CD4-positive, alpha-beta T cell (primary cell): ENCODE results near the gene POLR3GL. TPM values are rescaled to one million over a fixed set of nuclear protein-coding genes. Genes with fewer than 3 reads are reported as not detected.

Experiments
- ATAC-seq: fragments of 200-7000 bp; cut with Tn5 transposase; one replicate; pipeline ENCODE4 v1.10.0; 2022; ENCODE audit warnings: mild to moderate bottlenecking; ENCODE audit not compliant: poor library complexity
- CTCF ChIA-PET: fragments of 350-600 bp; sonication (Branson Sonifier 250); formaldehyde crosslinking; loops from one replicate; lab custom pipeline; 2021; ENCODE audit warnings: antibody characterized with exemption, inconsistent platforms; lab: Charles Lee
- POLR2A ChIA-PET: fragments of 350-600 bp; sonication (Branson Sonifier 250); formaldehyde crosslinking; loops from one replicate; lab custom pipeline; 2021; ENCODE audit warnings: antibody characterized with exemption, inconsistent platforms; lab: Charles Lee
- DNase-seq, 14 experiments: peaks; one replicate each; pipeline ENCODE4 v3.0.0-alpha.2; 2013 to 2020; ENCODE audit warnings: mixed read lengths in 2 of 14
- H3K27ac ChIP-seq, 2 donors: one replicate each; pipeline versions ENCODE4 v1.5.1 to v1.7.0; 2013; ENCODE audit warnings: low read length in 2 of 2, low read depth in 1 of 2, mild to moderate bottlenecking in 1 of 2
- H3K27me3 ChIP-seq, 2 experiments: 1 replicate in 1 of 2; 2 replicates in 1 of 2; pipeline versions ENCODE4 v1.6.1 to v1.7.0; 2013; ENCODE audit warnings: low read length in 2 of 2, control low read depth in 1 of 2, mild to moderate bottlenecking in 1 of 2, moderate library complexity in 1 of 2; ENCODE audit not compliant: insufficient read depth in 2 of 2, control insufficient read depth in 1 of 2
- H3K36me3 ChIP-seq: one replicate; pipeline ENCODE4 v1.6.1; 2013; ENCODE audit warnings: low read length, control low read depth; ENCODE audit not compliant: insufficient read depth
- H3K4me1 ChIP-seq: one replicate; pipeline ENCODE4 v1.6.1; 2013; ENCODE audit warnings: low read length, control low read depth; ENCODE audit not compliant: insufficient read depth
- H3K4me3 ChIP-seq: one replicate; pipeline ENCODE4 v1.5.1; 2013; ENCODE audit warnings: mild to moderate bottlenecking, low read length, moderate library complexity
- H3K9me3 ChIP-seq, 2 experiments: 1 replicate in 1 of 2; 2 replicates in 1 of 2; pipeline versions ENCODE4 v1.6.1 to v1.7.0; 2013; ENCODE audit warnings: low read length in 2 of 2, mild to moderate bottlenecking in 2 of 2, control low read depth in 1 of 2, moderate library complexity in 1 of 2; ENCODE audit not compliant: control insufficient read depth in 1 of 2, insufficient read depth in 1 of 2
- H3K27ac Mint-ChIP-seq: one replicate; pipeline ENCODE4 v1.8.0; 2020; ENCODE audit warnings: mixed read lengths
- H3K27me3 Mint-ChIP-seq: one replicate; pipeline ENCODE4 v1.8.0; 2021; ENCODE audit warnings: mixed read lengths
- H3K36me3 Mint-ChIP-seq: one replicate; pipeline ENCODE4 v1.8.0; 2021; ENCODE audit warnings: low read depth, mixed read lengths
- H3K4me1 Mint-ChIP-seq: one replicate; pipeline ENCODE4 v1.8.0; 2021; ENCODE audit warnings: low read depth, mixed read lengths
- H3K4me3 Mint-ChIP-seq: one replicate; pipeline ENCODE4 v1.8.0; 2020; ENCODE audit warnings: mild to moderate bottlenecking, mixed read lengths
- H3K9me3 Mint-ChIP-seq: one replicate; pipeline ENCODE4 v1.8.0; 2020; ENCODE audit warnings: mixed read lengths
- intact Hi-C, 2 experiments: fragments of 100-400 bp; cut with DNase I in 1 of 2; cut with micrococcal nuclease in 1 of 2; formaldehyde crosslinking; loops; one replicate each; pipeline versions ENCODE4 v1.15.1 to v1.9.0; 2023 to 2025; cut with DNase I, micrococcal nuclease
- total RNA-seq, 174 experiments: library from RNA in 2 of 174; stranded (reverse) in 2 of 174; gene quantifications; one replicate each; pipeline ENCODE4 v1.2.3 and lab custom pipeline; 2021 to 2026
- TF ChIP-seq, protein P1 (sequence below): fragments of 200-600 bp; IDR thresholded peaks from one replicate; pipeline ENCODE4 v1.8.0; 2022; ENCODE audit warnings: antibody characterized with exemption, mild to moderate bottlenecking

The POLR3GL gene
- total RNA-seq, 2 experiments from 2014 or later = 17.2 to 17.8 TPM

DNA sequence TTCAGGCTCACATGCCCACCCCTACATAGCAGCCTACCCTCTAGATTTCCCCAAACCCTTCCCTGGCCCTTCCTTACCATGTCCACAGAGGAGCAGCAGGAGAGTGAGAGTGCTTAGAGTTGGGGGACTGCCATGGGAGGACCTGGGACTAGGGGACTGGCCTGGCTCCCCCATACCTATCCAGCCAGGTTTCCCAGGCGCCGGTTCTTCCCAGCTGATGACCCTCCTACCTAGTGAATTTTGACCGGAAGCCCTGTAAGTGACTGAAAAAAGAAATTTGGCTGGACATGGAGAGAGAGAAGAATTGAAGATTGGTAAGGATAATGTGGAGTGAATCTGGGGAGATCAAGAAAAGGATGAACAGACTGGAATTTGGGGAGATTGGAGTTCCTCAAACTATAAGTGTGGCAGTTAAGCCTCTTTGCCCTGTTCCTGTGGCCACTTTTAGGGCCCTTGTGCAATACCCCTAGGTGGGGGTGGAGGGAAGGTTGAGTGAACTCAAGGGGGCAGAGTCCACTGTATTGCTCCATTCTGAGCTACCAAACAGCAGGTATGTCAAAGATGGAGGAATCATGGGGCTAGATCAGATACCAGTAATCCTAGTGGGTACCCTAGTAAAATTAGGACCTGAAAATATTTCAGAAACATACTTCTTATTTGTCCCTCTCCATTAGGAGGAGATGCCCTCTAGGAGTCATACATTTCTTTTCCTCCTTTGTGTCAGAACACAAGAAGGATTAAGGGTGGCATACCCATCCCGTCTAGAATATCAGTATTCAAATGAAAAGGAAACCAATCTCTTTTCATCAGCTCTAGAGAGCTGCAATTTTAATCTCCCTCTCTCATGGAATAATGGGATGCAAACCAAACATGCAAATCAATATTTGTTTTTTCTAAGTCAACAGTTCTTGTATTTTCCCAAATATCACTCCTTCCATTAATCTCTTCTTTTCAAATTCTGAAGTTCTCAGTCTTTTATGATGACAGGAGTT lies 55.9 kb downstream of the POLR3GL start:
- POLR2A ChIA-PET = no interaction called here
- Histone ChIP-seq H3K27ac (no peak overlapping the region), H3K36me3 (no peaks in the 10 kb centered on the region), H3K9me3 (peaks cover 0 to 6% of the 10 kb centered on the region in 2 experiments), H3K4me3 (no peak overlapping the region), H3K27me3 (peaks cover 34 to 40% of the 10 kb centered on the region in 2 experiments), H3K4me1 (peaks cover 12% of the 10 kb centered on the region)
- Mint-ChIP-seq H3K36me3 (no peaks in the 10 kb centered on the region), H3K4me1 (peaks cover 5% of the 10 kb centered on the region), H3K9me3 (no peaks in the 10 kb centered on the region), H3K4me3 (no peak overlapping the region), H3K27me3 (peaks cover 68% of the 10 kb centered on the region), H3K27ac (no peak overlapping the region)
- TF ChIP-seq, protein P1, sequence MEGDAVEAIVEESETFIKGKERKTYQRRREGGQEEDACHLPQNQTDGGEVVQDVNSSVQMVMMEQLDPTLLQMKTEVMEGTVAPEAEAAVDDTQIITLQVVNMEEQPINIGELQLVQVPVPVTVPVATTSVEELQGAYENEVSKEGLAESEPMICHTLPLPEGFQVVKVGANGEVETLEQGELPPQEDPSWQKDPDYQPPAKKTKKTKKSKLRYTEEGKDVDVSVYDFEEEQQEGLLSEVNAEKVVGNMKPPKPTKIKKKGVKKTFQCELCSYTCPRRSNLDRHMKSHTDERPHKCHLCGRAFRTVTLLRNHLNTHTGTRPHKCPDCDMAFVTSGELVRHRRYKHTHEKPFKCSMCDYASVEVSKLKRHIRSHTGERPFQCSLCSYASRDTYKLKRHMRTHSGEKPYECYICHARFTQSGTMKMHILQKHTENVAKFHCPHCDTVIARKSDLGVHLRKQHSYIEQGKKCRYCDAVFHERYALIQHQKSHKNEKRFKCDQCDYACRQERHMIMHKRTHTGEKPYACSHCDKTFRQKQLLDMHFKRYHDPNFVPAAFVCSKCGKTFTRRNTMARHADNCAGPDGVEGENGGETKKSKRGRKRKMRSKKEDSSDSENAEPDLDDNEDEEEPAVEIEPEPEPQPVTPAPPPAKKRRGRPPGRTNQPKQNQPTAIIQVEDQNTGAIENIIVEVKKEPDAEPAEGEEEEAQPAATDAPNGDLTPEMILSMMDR = no peak
- intact Hi-C loops = no loop called here
- no peak for DNase-seq
- CTCF ChIA-PET = interaction anchor here (0.6 to 0.8 kb wide), 4 partner anchors 27 to 129 kb away, joined by 3 to 5 read pairs (median 3); partner anchors contain the start of genes ANKRD34A and POLR3GL
- ATAC-seq = no peak

DNA sequence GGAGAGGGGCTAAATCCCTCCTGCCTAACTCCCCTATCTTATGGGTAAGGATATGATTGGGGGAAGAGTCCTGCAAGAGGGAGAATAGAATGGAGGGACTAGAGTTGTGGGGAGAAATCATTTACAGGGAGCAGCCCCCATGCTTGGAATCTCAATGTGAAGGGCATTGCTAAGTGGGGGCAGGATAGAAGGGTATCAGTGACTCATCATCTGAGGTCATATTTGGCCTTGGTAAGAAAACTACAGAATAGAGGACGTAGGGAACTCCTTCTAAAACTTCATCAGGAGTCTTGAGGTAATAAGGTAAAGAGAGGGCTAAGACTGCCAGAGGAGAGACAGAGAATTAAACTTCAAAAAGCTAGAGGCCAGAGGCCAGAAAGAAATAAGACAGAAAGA lies 56.6 kb downstream of the POLR3GL start:
- no peak overlapping the region for H3K27ac Mint-ChIP-seq
- CTCF ChIA-PET = interaction anchor here (0.8 to 1.4 kb wide), 3 partner anchors 14 to 57 kb away, joined by 3 read pairs; partner anchors contain the start of genes ANKRD34A and POLR3GL
- POLR2A ChIA-PET = interaction anchor here (1.4 kb wide), 1 partner anchor 16 kb away, joined by 5 read pairs; no protein-coding TSS in a partner anchor
- TF ChIP-seq, protein P1 = no peak
- no peak for DNase-seq
- peaks cover 5% of the 10 kb centered on the region for H3K4me1 Mint-ChIP-seq
- H3K36me3 ChIP-seq = no peaks in the 10 kb centered on the region
- no peak overlapping the region for H3K4me3 Mint-ChIP-seq
- peaks cover 69% of the 10 kb centered on the region for H3K27me3 Mint-ChIP-seq
- no peak overlapping the region for H3K27ac ChIP-seq
- peaks cover 12% of the 10 kb centered on the region for H3K4me1 ChIP-seq
- H3K36me3 Mint-ChIP-seq = no peaks in the 10 kb centered on the region
- H3K27me3 ChIP-seq = peaks cover 31 to 40% of the 10 kb centered on the region in 2 experiments
- intact Hi-C loops = no loop called here
- ATAC-seq = no peak
- H3K4me3 ChIP-seq = no peak overlapping the region
- no peaks in the 10 kb centered on the region for H3K9me3 Mint-ChIP-seq
- peaks cover 0 to 6% of the 10 kb centered on the region in 2 experiments for H3K9me3 ChIP-seq

DNA sequence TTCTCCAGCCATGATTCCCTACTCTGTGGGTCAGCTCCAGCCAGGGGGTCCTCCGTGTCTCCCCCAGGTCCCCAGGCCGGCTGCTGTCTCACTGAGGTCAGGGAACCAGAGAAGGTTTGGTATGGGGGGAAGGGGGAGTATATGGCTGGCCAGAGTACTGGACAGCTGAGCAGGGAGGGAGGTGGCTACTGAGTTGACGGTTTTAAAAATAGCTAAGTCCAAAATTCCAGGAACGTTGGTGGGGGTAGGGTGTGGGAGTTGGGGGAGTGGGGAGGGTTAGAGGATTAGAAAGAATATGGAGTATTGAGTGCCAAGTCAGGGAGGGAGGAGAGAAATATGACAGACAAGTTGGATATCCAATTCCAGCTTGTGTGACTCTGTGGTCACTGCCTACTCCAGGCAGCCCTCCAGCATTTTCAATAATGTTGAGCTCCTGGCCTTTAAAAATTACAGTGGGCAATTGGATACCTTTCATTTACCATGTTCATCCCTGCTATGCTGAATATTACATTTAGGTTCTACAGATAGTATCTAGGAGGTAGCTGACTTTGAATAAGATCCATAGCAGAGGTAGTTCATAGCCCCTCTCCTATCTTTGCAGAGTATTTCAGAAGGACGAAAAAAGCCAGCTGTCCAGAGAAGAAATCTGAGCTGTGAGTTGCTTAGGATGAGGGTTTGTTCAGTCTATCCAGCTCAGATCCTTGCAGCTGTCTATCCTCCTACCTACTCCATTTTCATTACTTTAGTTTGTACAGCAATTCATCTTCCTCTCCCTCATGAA lies 57.3 kb downstream of the POLR3GL start, which contains the start of gene HJV:
Gene HJV, minus strand, starts transcription at position 114 of the 781 bp plus-strand sequence. CDS start 1,504 bp downstream, outside the sequence.
- Mint-ChIP-seq H3K4me3 (no peak within 1 kb of the TSS), H3K36me3 (no peaks in the 10 kb centered on the region), H3K4me1 (peaks cover 5% of the 10 kb centered on the region), H3K27ac (no peak within 1 kb of the TSS), H3K27me3 (peaks cover 69% of the 10 kb centered on the region), H3K9me3 (no peaks in the 10 kb centered on the region)
- intact Hi-C loops = no loop called here
- CTCF ChIA-PET = interaction anchor here (0.6 to 1.4 kb wide), 3 partner anchors 14 to 44 kb away, joined by 3 read pairs; no protein-coding TSS in a partner anchor
- H3K36me3 ChIP-seq = no peaks in the 10 kb centered on the region
- DNase-seq (no peak), ATAC-seq (no peak)
- peaks cover 31 to 40% of the 10 kb centered on the region in 2 experiments for H3K27me3 ChIP-seq
- H3K4me1 ChIP-seq = peaks cover 12% of the 10 kb centered on the region
- no peak within 1 kb of the TSS for H3K4me3 ChIP-seq
- peaks cover 0 to 6% of the 10 kb centered on the region in 2 experiments for H3K9me3 ChIP-seq
- POLR2A ChIA-PET = interaction anchor here (0.7 to 1.4 kb wide), 4 partner anchors 14 to 42 kb away, joined by 3 to 5 read pairs (median 3); no protein-coding TSS in a partner anchor
- H3K27ac ChIP-seq = no peak within 1 kb of the TSS
- TF ChIP-seq, protein P1 = no peak
